H1 (cell line): Measurements from ENCODE around the gene CDH26. TPM values are rescaled to one million over a fixed set of nuclear protein-coding genes. Genes with fewer than 3 reads are reported as not detected.

ENCODE experiments used
- CEBPB ChIP-seq: IDR thresholded peaks from 2 replicates; pipeline ENCODE4 v1.6.1; 2012; ENCODE audit warnings: low read depth, low read length
- CHD1 ChIP-seq: IDR thresholded peaks from 2 replicates; pipeline ENCODE4 v1.6.1; 2012; ENCODE audit warnings: low read depth, low read length, improper control_type of control experiment
- CTBP2 ChIP-seq: IDR thresholded peaks from 2 replicates; pipeline ENCODE4 v1.7.0; 2011; ENCODE audit warnings: borderline replicate concordance, mild to moderate bottlenecking, moderate library complexity, mixed read lengths, low read length; ENCODE audit not compliant: insufficient read depth, insufficient read length
- polyA plus RNA-seq, 7 experiments: library from polyadenylated mRNA; depleted of rRNA in 3 of 7; stranded (reverse) in 5 of 7; unstranded in 2 of 7; fragments of >200 nt in 5 of 7; fragments of 200-250 nt in 2 of 7; gene quantifications; 1 replicate in 5 of 7; 2 replicates in 1 of 7; 4 replicates in 1 of 7; pipeline versions ENCODE4 v1.2.1 to v1.2.3, GENCODE V29; 2011 to 2013; ENCODE audit warnings: missing spikeins in 2 of 7, mixed read lengths in 2 of 7
- total RNA-seq: library from RNA; stranded (reverse); fragmentation: NEBNext Ultra II Directional; extraction: Animal tissue kit (Norgen Biotek cat#: 25700); gene quantifications from 2 replicates; pipeline ENCODE4 v1.2.1, GENCODE V29; 2021
- TF ChIP-seq, protein P1 (sequence below): fragments of 300-600 bp; sonication (generic); IDR thresholded peaks from 2 replicates; pipeline ENCODE4 v1.7.1; 2012; ENCODE audit warnings: low read length, moderate library complexity, mild to moderate bottlenecking, inconsistent platforms; ENCODE audit not compliant: insufficient replicate concordance

The CDH26 gene
- total and polyA plus RNA-seq, 2 of the 8 experiments (the other 6 are each of a cell fraction or from before 2014, with no cell fraction given), result 1.5 to 1.7 TPM

DNA sequence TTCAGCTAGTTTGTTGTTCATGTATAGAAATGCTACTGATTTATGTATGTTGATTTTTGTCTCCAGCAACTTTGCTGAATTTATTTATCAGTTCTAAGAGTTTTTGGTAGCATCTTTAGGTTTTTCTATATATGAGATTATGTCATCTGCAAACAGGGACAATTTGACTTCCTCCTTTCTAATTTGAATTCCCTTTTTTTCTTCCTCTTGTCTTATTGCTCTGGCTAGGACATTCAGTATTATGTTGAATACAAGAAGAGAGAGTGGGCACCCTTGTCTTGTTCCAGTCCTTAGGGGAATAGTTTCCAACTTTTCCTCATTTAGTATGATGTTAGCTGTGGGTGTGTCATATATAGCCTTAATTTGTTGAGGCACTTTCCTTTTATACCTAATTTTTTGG is 58.2 kb downstream of the CDH26 start (continued):
- TF ChIP-seq, protein P1, sequence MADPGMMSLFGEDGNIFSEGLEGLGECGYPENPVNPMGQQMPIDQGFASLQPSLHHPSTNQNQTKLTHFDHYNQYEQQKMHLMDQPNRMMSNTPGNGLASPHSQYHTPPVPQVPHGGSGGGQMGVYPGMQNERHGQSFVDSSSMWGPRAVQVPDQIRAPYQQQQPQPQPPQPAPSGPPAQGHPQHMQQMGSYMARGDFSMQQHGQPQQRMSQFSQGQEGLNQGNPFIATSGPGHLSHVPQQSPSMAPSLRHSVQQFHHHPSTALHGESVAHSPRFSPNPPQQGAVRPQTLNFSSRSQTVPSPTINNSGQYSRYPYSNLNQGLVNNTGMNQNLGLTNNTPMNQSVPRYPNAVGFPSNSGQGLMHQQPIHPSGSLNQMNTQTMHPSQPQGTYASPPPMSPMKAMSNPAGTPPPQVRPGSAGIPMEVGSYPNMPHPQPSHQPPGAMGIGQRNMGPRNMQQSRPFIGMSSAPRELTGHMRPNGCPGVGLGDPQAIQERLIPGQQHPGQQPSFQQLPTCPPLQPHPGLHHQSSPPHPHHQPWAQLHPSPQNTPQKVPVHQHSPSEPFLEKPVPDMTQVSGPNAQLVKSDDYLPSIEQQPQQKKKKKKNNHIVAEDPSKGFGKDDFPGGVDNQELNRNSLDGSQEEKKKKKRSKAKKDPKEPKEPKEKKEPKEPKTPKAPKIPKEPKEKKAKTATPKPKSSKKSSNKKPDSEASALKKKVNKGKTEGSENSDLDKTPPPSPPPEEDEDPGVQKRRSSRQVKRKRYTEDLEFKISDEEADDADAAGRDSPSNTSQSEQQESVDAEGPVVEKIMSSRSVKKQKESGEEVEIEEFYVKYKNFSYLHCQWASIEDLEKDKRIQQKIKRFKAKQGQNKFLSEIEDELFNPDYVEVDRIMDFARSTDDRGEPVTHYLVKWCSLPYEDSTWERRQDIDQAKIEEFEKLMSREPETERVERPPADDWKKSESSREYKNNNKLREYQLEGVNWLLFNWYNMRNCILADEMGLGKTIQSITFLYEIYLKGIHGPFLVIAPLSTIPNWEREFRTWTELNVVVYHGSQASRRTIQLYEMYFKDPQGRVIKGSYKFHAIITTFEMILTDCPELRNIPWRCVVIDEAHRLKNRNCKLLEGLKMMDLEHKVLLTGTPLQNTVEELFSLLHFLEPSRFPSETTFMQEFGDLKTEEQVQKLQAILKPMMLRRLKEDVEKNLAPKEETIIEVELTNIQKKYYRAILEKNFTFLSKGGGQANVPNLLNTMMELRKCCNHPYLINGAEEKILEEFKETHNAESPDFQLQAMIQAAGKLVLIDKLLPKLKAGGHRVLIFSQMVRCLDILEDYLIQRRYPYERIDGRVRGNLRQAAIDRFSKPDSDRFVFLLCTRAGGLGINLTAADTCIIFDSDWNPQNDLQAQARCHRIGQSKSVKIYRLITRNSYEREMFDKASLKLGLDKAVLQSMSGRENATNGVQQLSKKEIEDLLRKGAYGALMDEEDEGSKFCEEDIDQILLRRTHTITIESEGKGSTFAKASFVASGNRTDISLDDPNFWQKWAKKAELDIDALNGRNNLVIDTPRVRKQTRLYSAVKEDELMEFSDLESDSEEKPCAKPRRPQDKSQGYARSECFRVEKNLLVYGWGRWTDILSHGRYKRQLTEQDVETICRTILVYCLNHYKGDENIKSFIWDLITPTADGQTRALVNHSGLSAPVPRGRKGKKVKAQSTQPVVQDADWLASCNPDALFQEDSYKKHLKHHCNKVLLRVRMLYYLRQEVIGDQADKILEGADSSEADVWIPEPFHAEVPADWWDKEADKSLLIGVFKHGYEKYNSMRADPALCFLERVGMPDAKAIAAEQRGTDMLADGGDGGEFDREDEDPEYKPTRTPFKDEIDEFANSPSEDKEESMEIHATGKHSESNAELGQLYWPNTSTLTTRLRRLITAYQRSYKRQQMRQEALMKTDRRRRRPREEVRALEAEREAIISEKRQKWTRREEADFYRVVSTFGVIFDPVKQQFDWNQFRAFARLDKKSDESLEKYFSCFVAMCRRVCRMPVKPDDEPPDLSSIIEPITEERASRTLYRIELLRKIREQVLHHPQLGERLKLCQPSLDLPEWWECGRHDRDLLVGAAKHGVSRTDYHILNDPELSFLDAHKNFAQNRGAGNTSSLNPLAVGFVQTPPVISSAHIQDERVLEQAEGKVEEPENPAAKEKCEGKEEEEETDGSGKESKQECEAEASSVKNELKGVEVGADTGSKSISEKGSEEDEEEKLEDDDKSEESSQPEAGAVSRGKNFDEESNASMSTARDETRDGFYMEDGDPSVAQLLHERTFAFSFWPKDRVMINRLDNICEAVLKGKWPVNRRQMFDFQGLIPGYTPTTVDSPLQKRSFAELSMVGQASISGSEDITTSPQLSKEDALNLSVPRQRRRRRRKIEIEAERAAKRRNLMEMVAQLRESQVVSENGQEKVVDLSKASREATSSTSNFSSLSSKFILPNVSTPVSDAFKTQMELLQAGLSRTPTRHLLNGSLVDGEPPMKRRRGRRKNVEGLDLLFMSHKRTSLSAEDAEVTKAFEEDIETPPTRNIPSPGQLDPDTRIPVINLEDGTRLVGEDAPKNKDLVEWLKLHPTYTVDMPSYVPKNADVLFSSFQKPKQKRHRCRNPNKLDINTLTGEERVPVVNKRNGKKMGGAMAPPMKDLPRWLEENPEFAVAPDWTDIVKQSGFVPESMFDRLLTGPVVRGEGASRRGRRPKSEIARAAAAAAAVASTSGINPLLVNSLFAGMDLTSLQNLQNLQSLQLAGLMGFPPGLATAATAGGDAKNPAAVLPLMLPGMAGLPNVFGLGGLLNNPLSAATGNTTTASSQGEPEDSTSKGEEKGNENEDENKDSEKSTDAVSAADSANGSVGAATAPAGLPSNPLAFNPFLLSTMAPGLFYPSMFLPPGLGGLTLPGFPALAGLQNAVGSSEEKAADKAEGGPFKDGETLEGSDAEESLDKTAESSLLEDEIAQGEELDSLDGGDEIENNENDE, result no peak
- no peak for TF ChIP-seq CHD1
- no peak for TF ChIP-seq CTBP2
- TF ChIP-seq CEBPB, result no peak
- TF ChIP-seq, all 59 proteins: peak for 0
